ENCODE measurements around the gene AP3B2. TPM values are rescaled to one million over a fixed set of nuclear protein-coding genes. Genes with fewer than 3 reads are reported as not detected.
A peak's percentile ranks its signal among the peaks of the same experiment; 100 is the strongest.

The AP3B2 gene
- total and polyA plus RNA-seq, 2 of the 4 experiments (the other 2 are of a cell fraction) = 0.14 TPM; not detected in 1

DNA sequence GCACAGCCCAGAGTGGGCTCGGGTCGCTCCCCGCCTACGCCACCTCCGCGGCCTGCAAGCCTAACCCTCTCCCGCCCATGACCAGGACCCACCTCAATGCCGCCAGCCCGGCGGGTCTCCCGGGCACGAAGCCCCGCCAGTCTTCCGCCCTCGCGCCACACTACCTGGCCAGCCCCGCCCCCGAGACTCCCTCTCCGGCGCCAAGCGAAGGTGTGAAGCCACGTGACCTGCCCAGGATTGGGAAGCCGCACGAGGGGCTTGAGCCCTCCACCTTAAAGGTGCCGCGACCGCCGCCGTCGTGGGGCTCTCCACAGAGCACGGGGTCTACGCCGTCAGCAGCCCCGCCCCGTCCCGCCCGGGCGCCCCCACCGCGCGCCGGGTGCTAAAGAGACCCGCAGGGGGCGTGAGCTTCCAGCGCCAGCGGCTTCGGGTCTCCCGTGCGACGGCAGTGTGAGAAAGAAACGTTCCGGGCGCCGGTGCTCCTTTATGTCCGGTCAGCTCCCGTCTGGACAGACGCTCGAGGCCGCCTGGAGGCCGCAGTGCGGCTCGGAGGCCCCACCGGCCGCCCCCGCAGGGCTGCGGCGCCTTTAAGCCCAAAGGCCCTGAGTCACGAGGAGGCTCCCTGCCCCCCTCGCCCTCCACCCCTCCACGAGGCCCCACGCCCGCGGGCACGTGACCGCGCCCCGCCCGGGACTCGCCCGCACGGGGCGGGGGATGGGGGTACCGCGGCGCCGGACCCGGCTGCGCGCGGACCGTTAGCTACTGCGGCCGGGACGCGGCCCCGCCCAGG is 62.4 kb downstream of the AP3B2 start, which contains the start of gene CPEB1:
TSS of gene CPEB1 (minus strand) at position 319 of the 790 bp plus-strand sequence. CDS start 18,904 bp downstream, outside the sequence.
- peaks cover 48% of the 10 kb centered on the region for H3K27me3 ChIP-seq (ENCODE audit: control insufficient read depth, insufficient read depth, low read length)
- intact Hi-C loops (cut with micrococcal nuclease) = loop anchor here (1.0 to 10.0 kb wide), 2 partner anchors 107 to 358 kb away; partner anchors contain the start of gene RPS17
- CTCF ChIA-PET = no interaction called here

More for the DNA sequence above, 62.4 kb downstream of the AP3B2 start, which contains the start of gene CPEB1:
- TF ChIP-seq MAZ (IDR thresholded peaks at IDR 0.05; ENCODE audit: borderline replicate concordance, low read depth, low read length) = peak; percentile 54; the same call in 1 of the 2 replicates
- TF ChIP-seq, protein P1, sequence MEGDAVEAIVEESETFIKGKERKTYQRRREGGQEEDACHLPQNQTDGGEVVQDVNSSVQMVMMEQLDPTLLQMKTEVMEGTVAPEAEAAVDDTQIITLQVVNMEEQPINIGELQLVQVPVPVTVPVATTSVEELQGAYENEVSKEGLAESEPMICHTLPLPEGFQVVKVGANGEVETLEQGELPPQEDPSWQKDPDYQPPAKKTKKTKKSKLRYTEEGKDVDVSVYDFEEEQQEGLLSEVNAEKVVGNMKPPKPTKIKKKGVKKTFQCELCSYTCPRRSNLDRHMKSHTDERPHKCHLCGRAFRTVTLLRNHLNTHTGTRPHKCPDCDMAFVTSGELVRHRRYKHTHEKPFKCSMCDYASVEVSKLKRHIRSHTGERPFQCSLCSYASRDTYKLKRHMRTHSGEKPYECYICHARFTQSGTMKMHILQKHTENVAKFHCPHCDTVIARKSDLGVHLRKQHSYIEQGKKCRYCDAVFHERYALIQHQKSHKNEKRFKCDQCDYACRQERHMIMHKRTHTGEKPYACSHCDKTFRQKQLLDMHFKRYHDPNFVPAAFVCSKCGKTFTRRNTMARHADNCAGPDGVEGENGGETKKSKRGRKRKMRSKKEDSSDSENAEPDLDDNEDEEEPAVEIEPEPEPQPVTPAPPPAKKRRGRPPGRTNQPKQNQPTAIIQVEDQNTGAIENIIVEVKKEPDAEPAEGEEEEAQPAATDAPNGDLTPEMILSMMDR (conservative IDR thresholded peaks at IDR 0.05; ENCODE audit: low read depth, low read length) = peak; percentile 16; the same call in 1 of the 2 replicates
- TF ChIP-seq RFX5 (IDR thresholded peaks at IDR 0.05; ENCODE audit: low read depth, low read length) = no peak
- TF ChIP-seq, protein P2, sequence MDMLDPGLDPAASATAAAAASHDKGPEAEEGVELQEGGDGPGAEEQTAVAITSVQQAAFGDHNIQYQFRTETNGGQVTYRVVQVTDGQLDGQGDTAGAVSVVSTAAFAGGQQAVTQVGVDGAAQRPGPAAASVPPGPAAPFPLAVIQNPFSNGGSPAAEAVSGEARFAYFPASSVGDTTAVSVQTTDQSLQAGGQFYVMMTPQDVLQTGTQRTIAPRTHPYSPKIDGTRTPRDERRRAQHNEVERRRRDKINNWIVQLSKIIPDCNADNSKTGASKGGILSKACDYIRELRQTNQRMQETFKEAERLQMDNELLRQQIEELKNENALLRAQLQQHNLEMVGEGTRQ (IDR thresholded peaks at IDR 0.05; ENCODE audit: low read depth, low read length) = peak; percentile 85
- TF ChIP-seq FOS (IDR thresholded peaks at IDR 0.05; ENCODE audit: low read depth, low read length) = no peak
- peak; percentile 86 for TF ChIP-seq BHLHE40 (IDR thresholded peaks at IDR 0.05; ENCODE audit: low read depth, low read length)
- no peak; the same call in 1 of the 2 replicates for TF ChIP-seq NFE2L2 (IDR thresholded peaks at IDR 0.05; ENCODE audit: low read depth, low read length)
- H3K4me3 ChIP-seq (ENCODE audit: insufficient read depth, low read depth, low read length) = peak within 1 kb of the TSS; percentile 63
- H3K23ac ChIP-seq (ENCODE audit: low read depth, low read length) = no peak within 1 kb of the TSS
- H3K79me1 ChIP-seq (ENCODE audit: low read depth in 1 of 2, low read length in 2 of 2) = no peaks in the 10 kb centered on the region
- H4K91ac ChIP-seq (ENCODE audit: insufficient read depth, low read depth, low read length) = no peak within 1 kb of the TSS
- DNase-seq (peak; percentile 30), ATAC-seq (ENCODE audit: low read depth) (peak; percentile 76)
- H4K5ac ChIP-seq (ENCODE audit: low read depth, low read length) = no peak within 1 kb of the TSS
- H2AK9ac ChIP-seq (replicated peaks; ENCODE audit: low read depth, low read length, poor library complexity) = peak within 1 kb of the TSS; percentile 3
- H3K14ac ChIP-seq (replicated peaks; ENCODE audit: low read depth, low read length) = no peak within 1 kb of the TSS
- H3K27ac ChIP-seq (ENCODE audit: insufficient read depth, low read length) = no peak within 1 kb of the TSS
- in situ Hi-C loops (cut with MboI; ENCODE audit: low sequenced_read_pairs) (no loop called here), dilution Hi-C loops (cut with HindIII; ENCODE audit: low sequenced_read_pairs, unreplicated experiment) (no loop called here)
- WGBS, 2 experiments (ENCODE audit: extremely low coverage in 2 of 2, insufficient read length in 1 of 2) = 29% methylated on average over 20 of the region's 96 CpGs; no CpG with 5 or more reads in 1 of the 2 experiments
- no TSS peak for BruUV-seq (replicated peaks)
- H3K4me1 ChIP-seq (ENCODE audit: control insufficient read depth, insufficient read depth, low read length) = no peaks in the 10 kb centered on the region
- no peak within 1 kb of the TSS for H3K9ac ChIP-seq (ENCODE audit: low read depth, low read length)
- H3K4me2 ChIP-seq (ENCODE audit: low read depth, low read length) = peak within 1 kb of the TSS; percentile 82
- peak within 1 kb of the TSS; percentile 88 for H2AFZ ChIP-seq (replicated peaks; ENCODE audit: low read length, poor library complexity)
- no peak within 1 kb of the TSS; the same call in 1 of the 2 replicates for H2AK5ac ChIP-seq (ENCODE audit: low read depth, low read length)
- H3K9me3 ChIP-seq (ENCODE audit: control insufficient read depth, insufficient read depth, low read length) = peaks cover 2% of the 10 kb centered on the region; the same call in 1 of the 2 replicates
- no peak within 1 kb of the TSS for H3K4ac ChIP-seq (ENCODE audit: low read depth, low read length)
- peak within 1 kb of the TSS in 1 of 2 experiments; percentile 40; a peak in 1 of 4 replicates for H4K8ac ChIP-seq (ENCODE audit: low read depth in 2 of 2, low read length in 2 of 2)
- no peaks in the 10 kb centered on the region for H4K20me1 ChIP-seq (ENCODE audit: insufficient read depth, low read length)
- no peak within 1 kb of the TSS for H2BK5ac ChIP-seq (ENCODE audit: low read depth, low read length, poor library complexity, severe bottlenecking)
- H3K18ac ChIP-seq (ENCODE audit: low read depth, low read length) = no peak within 1 kb of the TSS; the same call in 1 of the 2 replicates
- no peak within 1 kb of the TSS for H3K56ac ChIP-seq (ENCODE audit: extremely low read depth, insufficient read depth, low read length)
- peak within 1 kb of the TSS; percentile 6; the same call in 1 of the 2 replicates for H2BK120ac ChIP-seq (ENCODE audit: low read depth, low read length)
- no peaks in the 10 kb centered on the region for H3K9me1 ChIP-seq (ENCODE audit: insufficient read depth, low read length)
- POLR2A ChIA-PET (ENCODE audit: unreplicated experiment) = no interaction called here
- no peak within 1 kb of the TSS for H2BK15ac ChIP-seq (ENCODE audit: low read depth, low read length)
- no peak within 1 kb of the TSS for H2BK20ac ChIP-seq (ENCODE audit: low read depth, low read length)
- no peaks in the 10 kb centered on the region for H3K36me3 ChIP-seq (ENCODE audit: control insufficient read depth, insufficient read depth, low read length)

Measured in IMR-90 (cell line).